ENCODE data around the gene C16orf86. TPM values are rescaled to one million over a fixed set of nuclear protein-coding genes. Genes with fewer than 3 reads are reported as not detected.

C16orf86 gene
- total and polyA plus RNA-seq, 7 donors: 0.46 to 26.1 (median 8.6) TPM

- Histone ChIP-seq H3K36me3 (no peaks in the 10 kb centered on the region), H3K4me3 (no peak overlapping the region), H3K27ac (no peak overlapping the region), H3K4me1 (peaks cover 0 to 24% (median 23%) of the 10 kb centered on the region in 4 donors), H3K9me3 (peaks cover 0 to 3% (median 0%) of the 10 kb centered on the region in 4 donors), H3K27me3 (peaks cover 46 to 80% (median 73%) of the 10 kb centered on the region in 3 donors)
- intact Hi-C loops (cut with DNase I): no loop called here
- 57 to 83% methylated on average over 15 of the region's 15 CpGs for WGBS, 2 donors
- DNase-seq: no peak
- TF ChIP-seq CTCF (IDR thresholded peaks at IDR 0.05) (no peak), POLR2AphosphoS5 (IDR thresholded peaks at IDR 0.05) (no peak), EP300 (IDR thresholded peaks at IDR 0.05) (no peak), POLR2A (IDR thresholded peaks at IDR 0.05) (no peak)
Observed at GRCh38 chr16:67647111-67647651, 19.4 kb upstream of the C16orf86 start.

GRCh38 chr16:67647681-67648080, 18.9 kb upstream of the C16orf86 start:
- TF ChIP-seq POLR2A (IDR thresholded peaks at IDR 0.05): no peak
- no peak for TF ChIP-seq EP300 (IDR thresholded peaks at IDR 0.05)
- no peak for TF ChIP-seq CTCF (IDR thresholded peaks at IDR 0.05)
- TF ChIP-seq POLR2AphosphoS5 (IDR thresholded peaks at IDR 0.05): no peak
- 62 to 83% methylated on average over 13 of the region's 13 CpGs for WGBS, 2 donors
- Histone ChIP-seq H3K36me3 (no peaks in the 10 kb centered on the region), H3K9me3 (peaks cover 0 to 3% (median 0%) of the 10 kb centered on the region in 4 donors), H3K4me3 (no peak overlapping the region), H3K4me1 (peaks cover 0 to 22% (median 20%) of the 10 kb centered on the region in 4 donors), H3K27me3 (peaks cover 46 to 85% (median 77%) of the 10 kb centered on the region in 3 donors), H3K27ac (no peak overlapping the region)
- DNase-seq: no peak
- intact Hi-C loops (cut with DNase I): no loop called here

- TF ChIP-seq POLR2A (IDR thresholded peaks at IDR 0.05) (no peak), EP300 (IDR thresholded peaks at IDR 0.05) (no peak), CTCF (IDR thresholded peaks at IDR 0.05) (no peak), POLR2AphosphoS5 (IDR thresholded peaks at IDR 0.05) (no peak)
- H3K9me3 ChIP-seq: no peaks in the 10 kb centered on the region
- H3K4me1 ChIP-seq: peaks cover 0 to 25% (median 23%) of the 10 kb centered on the region in 4 donors
- H3K4me3 ChIP-seq: no peak overlapping the region
- DNase-seq: no peak
- peaks cover 48 to 90% (median 81%) of the 10 kb centered on the region in 3 donors for H3K27me3 ChIP-seq
- WGBS, 2 donors: 17 to 62% methylated on average over 65 of the region's 65 CpGs
- intact Hi-C loops (cut with DNase I): no loop called here
- no peaks in the 10 kb centered on the region for H3K36me3 ChIP-seq
- no peak overlapping the region for H3K27ac ChIP-seq
Observed at GRCh38 chr16:67648088-67648763, 18.4 kb upstream of the C16orf86 start.

- WGBS, 2 donors: 32 to 73% methylated on average over 35 of the region's 35 CpGs
- Histone ChIP-seq H3K4me3 (no peak overlapping the region), H3K36me3 (no peaks in the 10 kb centered on the region), H3K27me3 (peaks cover 55 to 97% (median 88%) of the 10 kb centered on the region in 3 donors), H3K4me1 (peaks cover 0 to 31% (median 29%) of the 10 kb centered on the region in 4 donors), H3K27ac (no peak overlapping the region), H3K9me3 (no peaks in the 10 kb centered on the region)
- TF ChIP-seq EP300 (IDR thresholded peaks at IDR 0.05) (no peak), POLR2AphosphoS5 (IDR thresholded peaks at IDR 0.05) (no peak), POLR2A (IDR thresholded peaks at IDR 0.05) (no peak), CTCF (IDR thresholded peaks at IDR 0.05) (no peak)
- intact Hi-C loops (cut with DNase I): no loop called here
- DNase-seq: no peak
Observed at GRCh38 chr16:67648764-67649407, 17.7 kb upstream of the C16orf86 start.
